HepG2 (cell line): ENCODE measurements around the gene FAM161A. TPM values are rescaled to one million over a fixed set of nuclear protein-coding genes. Genes with fewer than 3 reads are reported as not detected.
A peak's percentile ranks its signal among the peaks of the same experiment; 100 is the strongest.

Experiments
- GRHL1 ChIP-seq: sonication (generic); formaldehyde crosslinking; conservative IDR thresholded peaks from 2 replicates; pipeline ENCODE4 v1.8.0; 2022; ENCODE audit warnings: missing genetic modification reagents
- MAZ ChIP-seq, 2 experiments: sonication (generic) in 1 of 2; formaldehyde crosslinking in 1 of 2; IDR thresholded peaks; 2 replicates each; pipeline versions ENCODE4 v1.5.0 to v1.6.1; 2012 to 2020; ENCODE audit warnings: low read depth in 2 of 2, mild to moderate bottlenecking in 2 of 2, borderline replicate concordance in 1 of 2, improper control_type of control experiment in 1 of 2, low read length in 1 of 2, missing genetic modification reagents in 1 of 2, moderate library complexity in 1 of 2
- RBM39 ChIP-seq: fragments of 200-400 bp; formaldehyde crosslinking; IDR thresholded peaks from one replicate; pipeline ENCODE4 v1.6.1; 2018; ENCODE audit warnings: antibody characterized with exemption, mild to moderate bottlenecking, low read depth, low read length; ENCODE audit not compliant: poor library complexity, severe bottlenecking
- RFXAP ChIP-seq: sonication (generic); formaldehyde crosslinking; IDR thresholded peaks from 2 replicates; pipeline ENCODE4 v1.4.0; 2020; ENCODE audit warnings: missing genetic modification reagents, borderline replicate concordance
- UBTF ChIP-seq: sonication (generic); formaldehyde crosslinking; IDR thresholded peaks from 2 replicates; pipeline ENCODE4 v1.4.0; 2020; ENCODE audit warnings: mild to moderate bottlenecking, missing genetic modification reagents
- ZFY ChIP-seq: sonication (generic); formaldehyde crosslinking; IDR thresholded peaks from 2 replicates; pipeline ENCODE4 v1.4.0; 2020; ENCODE audit warnings: missing genetic modification reagents
- ZNF232 ChIP-seq: sonication (generic); formaldehyde crosslinking; IDR thresholded peaks from 2 replicates; pipeline ENCODE4 v1.4.0; 2020; ENCODE audit warnings: missing genetic modification reagents, borderline replicate concordance
- ZNF775 ChIP-seq: sonication (generic); formaldehyde crosslinking; IDR thresholded peaks from 2 replicates; pipeline ENCODE4 v1.4.0; 2020; ENCODE audit warnings: missing genetic modification reagents, mild to moderate bottlenecking, moderate library complexity, borderline replicate concordance
- ZNF841 ChIP-seq: sonication (generic); formaldehyde crosslinking; IDR thresholded peaks from 2 replicates; pipeline ENCODE4 v1.8.1; 2023; ENCODE audit warnings: missing genetic modification reagents, borderline replicate concordance
- polyA plus RNA-seq, 8 experiments: library from polyadenylated mRNA; depleted of rRNA in 3 of 8; stranded (reverse) in 7 of 8; unstranded in 1 of 8; fragments of >200 nt; fragmentation: Illumina TruSeq in 4 of 8; extraction: Trizol in 4 of 8; gene quantifications; 2 replicates each; pipeline versions ENCODE4 v1.2.1 to v1.2.3, GENCODE V29; 2011 to 2016; ENCODE audit warnings: low read depth in 4 of 8, missing spikeins in 1 of 8, mixed read lengths in 1 of 8; ENCODE audit not compliant: insufficient read depth in 1 of 8
- total RNA-seq, 5 experiments: library from RNA; depleted of rRNA; stranded (reverse); fragments of >200 nt; fragmentation: Illumina TruSeq; extraction: Trizol; gene quantifications; 2 replicates each; pipeline ENCODE4 v1.2.3, GENCODE V29; 2016; ENCODE audit warnings: low read depth in 1 of 5
- TF ChIP-seq, protein P1 (sequence below): IDR thresholded peaks from 2 replicates; pipeline ENCODE4 v1.6.1; 2016; ENCODE audit warnings: low read depth, missing genetic modification reagents, missing compliant biosample characterization

Gene FAM161A
- total and polyA plus RNA-seq, 2 of the 13 experiments (the other 11 are each of a cell fraction or from before 2014, with no cell fraction given) = 2.7 to 3.4 TPM

DNA sequence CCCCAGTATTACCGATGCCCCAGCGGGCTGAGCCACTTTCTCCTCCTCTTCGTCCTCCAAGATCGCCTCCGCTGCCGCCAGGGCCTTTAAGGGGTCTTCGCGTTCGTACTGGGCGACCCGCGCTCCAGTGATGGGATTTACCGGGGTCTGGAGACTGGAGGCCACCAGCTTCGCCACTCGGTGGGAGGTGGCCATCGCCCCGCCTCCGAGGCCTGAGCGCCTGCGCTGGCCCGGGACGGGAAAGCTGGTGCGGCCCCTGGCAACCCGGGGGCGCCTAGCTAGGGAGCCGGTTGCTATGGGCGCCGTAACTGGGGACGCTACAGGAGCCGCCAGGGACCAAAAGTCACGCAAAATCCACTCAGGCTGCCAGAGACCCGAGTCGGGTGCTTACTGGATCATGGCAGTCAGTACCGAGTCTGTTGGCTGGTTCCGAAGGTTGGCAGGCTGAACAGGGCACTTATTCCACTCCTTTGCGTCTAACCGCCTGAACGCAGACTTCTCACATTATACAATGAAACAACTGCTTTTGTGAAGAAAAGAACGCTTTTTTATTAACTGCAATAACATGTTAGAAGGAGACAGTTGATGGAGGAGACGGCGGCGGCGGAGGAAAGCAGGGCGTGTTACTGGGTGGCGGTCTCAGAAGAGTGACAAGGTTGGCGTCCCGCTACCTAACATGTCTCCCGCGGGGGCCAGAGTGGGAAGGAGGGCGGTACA lies at the start of gene FAM161A (continued):
- TF ChIP-seq ZNF775 (CRISPR knock-in tag) (peak; percentile 35; the same call in 1 of the 2 replicates), ZNF841 (no peak), RBM39 (peak; percentile 81), UBTF (CRISPR knock-in tag) (peak; percentile 77), ZNF232 (CRISPR knock-in tag) (peak; percentile 45; the same call in 1 of the 2 replicates), ZFY (CRISPR knock-in tag) (peak; percentile 70), GRHL1 (CRISPR knock-in tag) (no peak), RFXAP (CRISPR knock-in tag) (no peak; the same call in 1 of the 2 replicates), MAZ (IDR thresholded peaks at IDR 0.05; ENCODE audit: borderline replicate concordance, low read depth, low read length) (peak; percentile 80), MAZ (CRISPR knock-in tag; IDR thresholded peaks at IDR 0.05; ENCODE audit: low read depth) (peak; percentile 85; the same call in 1 of the 2 replicates)
- TF ChIP-seq, protein P1, sequence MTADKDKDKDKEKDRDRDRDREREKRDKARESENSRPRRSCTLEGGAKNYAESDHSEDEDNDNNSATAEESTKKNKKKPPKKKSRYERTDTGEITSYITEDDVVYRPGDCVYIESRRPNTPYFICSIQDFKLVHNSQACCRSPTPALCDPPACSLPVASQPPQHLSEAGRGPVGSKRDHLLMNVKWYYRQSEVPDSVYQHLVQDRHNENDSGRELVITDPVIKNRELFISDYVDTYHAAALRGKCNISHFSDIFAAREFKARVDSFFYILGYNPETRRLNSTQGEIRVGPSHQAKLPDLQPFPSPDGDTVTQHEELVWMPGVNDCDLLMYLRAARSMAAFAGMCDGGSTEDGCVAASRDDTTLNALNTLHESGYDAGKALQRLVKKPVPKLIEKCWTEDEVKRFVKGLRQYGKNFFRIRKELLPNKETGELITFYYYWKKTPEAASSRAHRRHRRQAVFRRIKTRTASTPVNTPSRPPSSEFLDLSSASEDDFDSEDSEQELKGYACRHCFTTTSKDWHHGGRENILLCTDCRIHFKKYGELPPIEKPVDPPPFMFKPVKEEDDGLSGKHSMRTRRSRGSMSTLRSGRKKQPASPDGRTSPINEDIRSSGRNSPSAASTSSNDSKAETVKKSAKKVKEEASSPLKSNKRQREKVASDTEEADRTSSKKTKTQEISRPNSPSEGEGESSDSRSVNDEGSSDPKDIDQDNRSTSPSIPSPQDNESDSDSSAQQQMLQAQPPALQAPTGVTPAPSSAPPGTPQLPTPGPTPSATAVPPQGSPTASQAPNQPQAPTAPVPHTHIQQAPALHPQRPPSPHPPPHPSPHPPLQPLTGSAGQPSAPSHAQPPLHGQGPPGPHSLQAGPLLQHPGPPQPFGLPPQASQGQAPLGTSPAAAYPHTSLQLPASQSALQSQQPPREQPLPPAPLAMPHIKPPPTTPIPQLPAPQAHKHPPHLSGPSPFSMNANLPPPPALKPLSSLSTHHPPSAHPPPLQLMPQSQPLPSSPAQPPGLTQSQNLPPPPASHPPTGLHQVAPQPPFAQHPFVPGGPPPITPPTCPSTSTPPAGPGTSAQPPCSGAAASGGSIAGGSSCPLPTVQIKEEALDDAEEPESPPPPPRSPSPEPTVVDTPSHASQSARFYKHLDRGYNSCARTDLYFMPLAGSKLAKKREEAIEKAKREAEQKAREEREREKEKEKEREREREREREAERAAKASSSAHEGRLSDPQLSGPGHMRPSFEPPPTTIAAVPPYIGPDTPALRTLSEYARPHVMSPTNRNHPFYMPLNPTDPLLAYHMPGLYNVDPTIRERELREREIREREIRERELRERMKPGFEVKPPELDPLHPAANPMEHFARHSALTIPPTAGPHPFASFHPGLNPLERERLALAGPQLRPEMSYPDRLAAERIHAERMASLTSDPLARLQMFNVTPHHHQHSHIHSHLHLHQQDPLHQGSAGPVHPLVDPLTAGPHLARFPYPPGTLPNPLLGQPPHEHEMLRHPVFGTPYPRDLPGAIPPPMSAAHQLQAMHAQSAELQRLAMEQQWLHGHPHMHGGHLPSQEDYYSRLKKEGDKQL (CRISPR knock-in tag) = 0 out of 2 replicates have a peak, but pooled peaks have one; percentile 15
